ENCODE measurements around the gene PRDM15.

Gene PRDM15

DNA sequence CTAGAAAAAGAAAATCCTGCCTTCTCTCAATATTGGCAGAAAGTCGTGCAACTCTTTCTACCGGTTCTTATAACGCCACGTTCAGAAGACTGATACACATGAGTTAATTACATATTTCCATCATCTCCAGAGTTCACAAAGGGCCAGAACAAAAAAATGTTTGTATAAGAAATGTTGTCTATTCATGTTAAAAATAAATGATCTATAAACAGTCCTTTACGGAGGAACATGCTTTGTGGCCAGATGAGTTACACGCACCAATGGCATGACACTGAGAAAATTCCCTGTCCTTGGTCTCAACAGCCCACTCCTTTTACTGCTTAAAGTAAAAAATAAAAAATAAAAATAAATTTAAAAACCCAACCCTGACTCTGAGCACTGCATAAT is 45.2 kb upstream of the PRDM15 start:
- no peak for DNase-seq (ENCODE audit: low read depth)
- TF ChIP-seq, protein P1, sequence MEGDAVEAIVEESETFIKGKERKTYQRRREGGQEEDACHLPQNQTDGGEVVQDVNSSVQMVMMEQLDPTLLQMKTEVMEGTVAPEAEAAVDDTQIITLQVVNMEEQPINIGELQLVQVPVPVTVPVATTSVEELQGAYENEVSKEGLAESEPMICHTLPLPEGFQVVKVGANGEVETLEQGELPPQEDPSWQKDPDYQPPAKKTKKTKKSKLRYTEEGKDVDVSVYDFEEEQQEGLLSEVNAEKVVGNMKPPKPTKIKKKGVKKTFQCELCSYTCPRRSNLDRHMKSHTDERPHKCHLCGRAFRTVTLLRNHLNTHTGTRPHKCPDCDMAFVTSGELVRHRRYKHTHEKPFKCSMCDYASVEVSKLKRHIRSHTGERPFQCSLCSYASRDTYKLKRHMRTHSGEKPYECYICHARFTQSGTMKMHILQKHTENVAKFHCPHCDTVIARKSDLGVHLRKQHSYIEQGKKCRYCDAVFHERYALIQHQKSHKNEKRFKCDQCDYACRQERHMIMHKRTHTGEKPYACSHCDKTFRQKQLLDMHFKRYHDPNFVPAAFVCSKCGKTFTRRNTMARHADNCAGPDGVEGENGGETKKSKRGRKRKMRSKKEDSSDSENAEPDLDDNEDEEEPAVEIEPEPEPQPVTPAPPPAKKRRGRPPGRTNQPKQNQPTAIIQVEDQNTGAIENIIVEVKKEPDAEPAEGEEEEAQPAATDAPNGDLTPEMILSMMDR (IDR thresholded peaks at IDR 0.05; ENCODE audit: low read depth, low read length, missing control alignments) = no peak
- peak overlapping the region; percentile 32; the same call in 1 of the 2 replicates for H3K4me3 ChIP-seq (ENCODE audit: low read depth, low read length)

DNA sequence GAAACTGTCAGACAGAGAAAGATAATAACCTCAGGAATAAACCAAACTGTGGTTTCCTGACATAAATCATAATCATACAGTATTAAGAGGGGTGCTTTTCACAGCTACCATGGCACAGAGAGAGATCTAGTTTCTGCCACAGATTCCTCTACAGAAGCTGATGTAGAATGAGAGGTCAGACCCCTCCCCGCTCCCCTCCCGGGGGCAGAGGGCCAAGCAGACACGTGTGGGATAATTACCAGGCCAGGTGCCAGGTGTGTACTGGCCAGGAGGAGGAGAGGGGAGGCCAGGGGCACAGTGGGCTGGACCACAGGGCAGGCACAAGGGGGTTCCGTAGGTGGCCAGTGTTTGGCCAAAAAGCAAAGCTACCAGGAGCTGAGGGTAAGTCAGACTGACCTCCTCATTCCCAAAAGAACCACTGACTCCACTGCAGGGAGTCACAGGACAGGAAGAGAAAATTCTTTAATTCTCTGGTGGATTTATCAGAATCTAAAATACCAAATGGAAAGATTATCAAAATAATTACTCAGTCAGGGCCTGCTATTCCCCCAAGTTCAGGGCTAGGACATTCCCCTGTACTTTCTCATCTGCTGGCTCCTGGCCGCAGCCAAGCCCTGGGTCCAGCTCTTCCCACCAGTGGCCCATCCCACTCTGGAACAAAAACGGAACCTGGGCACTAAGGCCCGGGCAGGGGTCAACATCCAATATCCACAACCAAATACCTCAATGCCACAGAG is 44.7 kb upstream of the PRDM15 start:
- DNase-seq (ENCODE audit: low read depth) = no peak
- H3K4me3 ChIP-seq (ENCODE audit: low read depth, low read length) = no peak overlapping the region; the same call in 1 of the 2 replicates
- TF ChIP-seq, protein P1 (IDR thresholded peaks at IDR 0.05; ENCODE audit: low read depth, low read length, missing control alignments) = no peak

DNA sequence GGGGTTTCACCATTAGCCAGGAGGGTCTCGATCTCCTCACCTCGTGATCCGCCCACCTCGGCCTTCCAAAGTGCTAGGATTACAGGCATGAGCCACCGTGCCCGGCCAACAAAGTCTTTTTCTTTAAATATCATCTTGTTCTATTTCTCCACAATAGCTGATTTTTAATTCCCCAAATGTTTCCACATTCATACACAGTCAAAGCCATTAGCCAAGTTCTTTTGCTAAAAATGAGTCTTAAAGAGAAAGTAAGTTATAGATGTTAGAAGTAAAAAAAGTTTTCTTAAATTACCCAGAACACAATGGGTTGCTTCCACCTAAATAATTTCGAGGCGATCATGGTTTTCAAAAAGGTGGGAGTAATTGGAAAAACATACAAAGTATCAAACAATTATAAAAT is 44.0 kb upstream of the PRDM15 start:
- no peak overlapping the region for H3K4me3 ChIP-seq (ENCODE audit: low read depth, low read length)
- TF ChIP-seq, protein P1 (IDR thresholded peaks at IDR 0.05; ENCODE audit: low read depth, low read length, missing control alignments) = no peak
- DNase-seq (ENCODE audit: low read depth) = no peak

DNA sequence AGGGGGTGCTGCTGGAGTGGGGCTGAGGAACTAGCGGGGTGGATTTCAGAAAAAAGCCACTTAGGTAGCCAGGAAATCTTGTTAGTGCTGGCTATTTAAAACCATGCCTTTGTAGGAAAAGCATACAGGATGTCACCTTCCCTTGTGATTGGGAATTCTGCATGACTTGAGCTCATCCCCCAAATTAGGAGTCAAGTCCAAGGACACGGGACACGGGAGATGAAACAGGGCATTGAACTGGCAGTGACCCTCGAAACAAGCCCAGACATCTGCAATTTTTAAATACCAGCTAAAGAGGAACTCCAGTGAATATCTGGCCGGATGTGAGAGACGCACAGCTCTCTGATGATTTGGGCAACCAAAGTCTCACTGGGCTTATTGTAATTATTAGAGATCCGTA is 41.9 kb upstream of the PRDM15 start:
- TF ChIP-seq, protein P1 (IDR thresholded peaks at IDR 0.05; ENCODE audit: low read depth, low read length, missing control alignments) = no peak
- H3K4me3 ChIP-seq (ENCODE audit: low read depth, low read length) = no peak overlapping the region
- no peak for DNase-seq (ENCODE audit: low read depth)

DNA sequence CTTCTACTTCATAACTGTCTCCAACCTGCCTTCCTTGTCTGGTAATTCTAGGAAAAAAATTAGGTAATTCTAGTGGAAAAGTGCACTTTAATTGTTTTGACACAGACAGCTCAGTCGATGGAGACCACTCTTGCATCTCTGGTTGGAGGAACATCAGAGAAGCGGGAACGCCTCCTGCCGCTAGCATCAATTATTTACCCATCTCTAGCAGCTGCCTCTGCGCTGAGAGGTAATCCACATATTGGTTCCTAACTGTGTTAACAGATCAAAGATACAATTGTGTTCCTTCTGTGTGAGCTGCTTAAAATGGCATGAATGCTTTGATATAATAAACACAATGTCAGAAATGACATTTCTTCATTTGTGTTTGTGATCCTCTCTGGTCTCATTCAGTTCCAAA is 41.3 kb upstream of the PRDM15 start:
- H3K4me3 ChIP-seq (ENCODE audit: low read depth, low read length) = no peak overlapping the region
- TF ChIP-seq, protein P1 (IDR thresholded peaks at IDR 0.05; ENCODE audit: low read depth, low read length, missing control alignments) = no peak
- no peak for DNase-seq (ENCODE audit: low read depth)

DNA sequence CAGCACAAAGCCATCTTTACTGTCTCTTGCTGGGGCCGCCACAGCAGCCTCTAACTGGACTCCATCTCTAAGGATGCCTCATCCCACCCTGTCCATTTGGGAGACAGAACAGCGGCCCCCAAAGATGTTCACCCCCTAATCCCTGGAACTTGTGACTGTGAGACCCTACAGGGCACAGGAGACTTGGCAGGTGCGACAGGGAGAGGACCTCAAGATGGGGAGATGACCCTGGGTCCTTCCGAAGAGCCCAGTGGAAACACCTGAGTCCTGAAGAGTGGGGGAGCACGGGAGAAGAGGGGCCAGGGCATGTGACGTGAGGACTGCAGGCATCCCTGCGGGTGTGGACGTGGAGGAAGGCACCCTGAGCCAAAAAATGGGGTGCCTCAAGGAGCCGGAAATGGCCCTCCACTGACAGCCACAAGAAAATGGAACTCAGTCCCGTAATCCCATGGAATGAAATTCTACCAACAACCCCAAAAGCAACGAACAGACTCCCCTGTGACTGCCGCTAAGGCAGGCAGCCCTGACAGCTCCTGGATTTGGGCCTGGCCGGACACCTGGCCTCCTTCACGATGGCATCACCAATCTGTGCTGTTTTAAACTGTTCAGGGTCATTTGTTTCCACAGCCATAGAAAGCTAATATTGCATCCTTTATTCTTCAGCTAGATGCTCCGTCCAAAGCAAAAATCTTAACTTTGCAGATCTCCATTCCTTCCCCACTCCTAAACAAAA is 40.7 kb upstream of the PRDM15 start:
- no peak overlapping the region for H3K4me3 ChIP-seq (ENCODE audit: low read depth, low read length)
- TF ChIP-seq, protein P1 (IDR thresholded peaks at IDR 0.05; ENCODE audit: low read depth, low read length, missing control alignments) = no peak
- no peak for DNase-seq (ENCODE audit: low read depth)
